GM23338 (cell line): Measurements from ENCODE around the gene MYH14.

Source experiments
- EZH2 ChIP-seq: fragments of 200-600 bp; sonication (generic); IDR thresholded peaks from one replicate; pipeline ENCODE4 v1.8.0; 2017; ENCODE audit warnings: antibody characterized with exemption, mild to moderate bottlenecking, low read depth; ENCODE audit not compliant: unreplicated experiment
- TF ChIP-seq, protein P1 (sequence below): IDR thresholded peaks from one replicate; pipeline ENCODE4 v1.6.1; 2018; ENCODE audit warnings: antibody characterized with exemption; ENCODE audit not compliant: unreplicated experiment
- TF ChIP-seq, protein P2 (sequence below), 2 experiments: fragments of 200-600 bp in 1 of 2; sonication (generic) in 1 of 2; conservative IDR thresholded peaks; 2 replicates each; pipeline versions ENCODE4 v1.5.1 to v1.6.1; 2016 to 2017; ENCODE audit warnings: antibody characterized with exemption in 2 of 2, low read depth in 2 of 2, mild to moderate bottlenecking in 2 of 2, moderate library complexity in 1 of 2

DNA sequence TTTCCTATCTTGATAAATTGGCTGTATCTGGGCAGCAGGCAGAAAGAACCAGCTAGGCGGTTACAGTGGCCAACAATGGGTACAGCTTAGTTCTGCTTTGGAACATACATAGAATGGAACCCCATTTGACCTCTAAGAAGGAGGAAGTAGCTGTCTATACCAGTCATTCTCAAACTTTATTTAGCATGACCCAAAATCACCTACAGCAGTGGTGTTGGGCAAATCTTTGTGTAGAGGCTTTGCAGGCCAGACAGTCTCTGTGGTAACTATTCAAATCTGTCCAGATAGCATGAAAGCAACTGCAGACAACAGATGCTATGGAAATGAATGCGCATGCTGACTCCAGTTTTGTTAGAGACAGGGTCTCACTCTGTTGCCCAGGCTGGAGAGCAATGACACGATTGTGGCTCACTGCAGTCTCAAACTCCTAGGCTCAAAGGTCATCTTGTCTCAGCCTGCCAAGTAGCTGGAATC lies 137.7 kb downstream of the MYH14 start:
- no peak for TF ChIP-seq EZH2
- TF ChIP-seq, protein P1, sequence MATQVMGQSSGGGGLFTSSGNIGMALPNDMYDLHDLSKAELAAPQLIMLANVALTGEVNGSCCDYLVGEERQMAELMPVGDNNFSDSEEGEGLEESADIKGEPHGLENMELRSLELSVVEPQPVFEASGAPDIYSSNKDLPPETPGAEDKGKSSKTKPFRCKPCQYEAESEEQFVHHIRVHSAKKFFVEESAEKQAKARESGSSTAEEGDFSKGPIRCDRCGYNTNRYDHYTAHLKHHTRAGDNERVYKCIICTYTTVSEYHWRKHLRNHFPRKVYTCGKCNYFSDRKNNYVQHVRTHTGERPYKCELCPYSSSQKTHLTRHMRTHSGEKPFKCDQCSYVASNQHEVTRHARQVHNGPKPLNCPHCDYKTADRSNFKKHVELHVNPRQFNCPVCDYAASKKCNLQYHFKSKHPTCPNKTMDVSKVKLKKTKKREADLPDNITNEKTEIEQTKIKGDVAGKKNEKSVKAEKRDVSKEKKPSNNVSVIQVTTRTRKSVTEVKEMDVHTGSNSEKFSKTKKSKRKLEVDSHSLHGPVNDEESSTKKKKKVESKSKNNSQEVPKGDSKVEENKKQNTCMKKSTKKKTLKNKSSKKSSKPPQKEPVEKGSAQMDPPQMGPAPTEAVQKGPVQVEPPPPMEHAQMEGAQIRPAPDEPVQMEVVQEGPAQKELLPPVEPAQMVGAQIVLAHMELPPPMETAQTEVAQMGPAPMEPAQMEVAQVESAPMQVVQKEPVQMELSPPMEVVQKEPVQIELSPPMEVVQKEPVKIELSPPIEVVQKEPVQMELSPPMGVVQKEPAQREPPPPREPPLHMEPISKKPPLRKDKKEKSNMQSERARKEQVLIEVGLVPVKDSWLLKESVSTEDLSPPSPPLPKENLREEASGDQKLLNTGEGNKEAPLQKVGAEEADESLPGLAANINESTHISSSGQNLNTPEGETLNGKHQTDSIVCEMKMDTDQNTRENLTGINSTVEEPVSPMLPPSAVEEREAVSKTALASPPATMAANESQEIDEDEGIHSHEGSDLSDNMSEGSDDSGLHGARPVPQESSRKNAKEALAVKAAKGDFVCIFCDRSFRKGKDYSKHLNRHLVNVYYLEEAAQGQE: no peak
- TF ChIP-seq, protein P2, sequence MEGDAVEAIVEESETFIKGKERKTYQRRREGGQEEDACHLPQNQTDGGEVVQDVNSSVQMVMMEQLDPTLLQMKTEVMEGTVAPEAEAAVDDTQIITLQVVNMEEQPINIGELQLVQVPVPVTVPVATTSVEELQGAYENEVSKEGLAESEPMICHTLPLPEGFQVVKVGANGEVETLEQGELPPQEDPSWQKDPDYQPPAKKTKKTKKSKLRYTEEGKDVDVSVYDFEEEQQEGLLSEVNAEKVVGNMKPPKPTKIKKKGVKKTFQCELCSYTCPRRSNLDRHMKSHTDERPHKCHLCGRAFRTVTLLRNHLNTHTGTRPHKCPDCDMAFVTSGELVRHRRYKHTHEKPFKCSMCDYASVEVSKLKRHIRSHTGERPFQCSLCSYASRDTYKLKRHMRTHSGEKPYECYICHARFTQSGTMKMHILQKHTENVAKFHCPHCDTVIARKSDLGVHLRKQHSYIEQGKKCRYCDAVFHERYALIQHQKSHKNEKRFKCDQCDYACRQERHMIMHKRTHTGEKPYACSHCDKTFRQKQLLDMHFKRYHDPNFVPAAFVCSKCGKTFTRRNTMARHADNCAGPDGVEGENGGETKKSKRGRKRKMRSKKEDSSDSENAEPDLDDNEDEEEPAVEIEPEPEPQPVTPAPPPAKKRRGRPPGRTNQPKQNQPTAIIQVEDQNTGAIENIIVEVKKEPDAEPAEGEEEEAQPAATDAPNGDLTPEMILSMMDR (conservative IDR thresholded peaks at IDR 0.05; ENCODE audit: low read depth in 2 of 2): no peak
